ENCODE data around the gene AMBRA1.
A peak's percentile ranks its signal among the peaks of the same experiment; 100 is the strongest.

Gene AMBRA1

DNA sequence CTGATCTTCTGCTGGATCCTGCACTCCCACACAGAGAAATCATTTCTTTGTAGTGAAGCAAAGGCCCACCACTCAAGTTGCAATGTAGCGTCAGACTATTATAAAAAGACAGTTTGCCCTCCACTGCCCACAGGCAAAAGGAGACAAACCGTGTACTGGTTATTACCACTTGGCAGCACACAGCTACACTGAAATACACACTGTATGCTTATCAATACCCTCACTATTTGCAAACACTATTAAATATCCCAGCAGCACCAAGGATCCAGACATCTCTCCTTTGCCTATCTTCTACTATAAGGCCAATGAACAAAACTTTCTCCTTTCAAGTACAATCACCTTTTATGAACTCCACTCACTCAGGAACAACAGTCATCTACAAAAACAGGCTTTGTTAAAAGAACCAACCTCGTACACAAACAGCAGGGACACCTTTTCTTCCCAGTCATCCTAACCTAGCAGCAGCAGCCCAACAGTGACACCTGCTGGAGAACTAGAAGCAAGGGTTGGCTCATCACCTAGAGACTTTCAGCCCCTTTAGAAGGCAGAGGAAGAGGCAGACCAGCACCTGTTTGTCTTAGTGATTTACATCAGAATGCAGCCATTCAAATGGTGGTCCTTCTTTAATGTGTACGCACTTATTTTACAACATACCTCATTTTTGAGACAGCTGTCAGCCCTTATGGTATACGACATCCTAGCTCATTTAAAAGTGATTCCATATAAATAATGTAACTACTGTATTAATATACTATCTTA, 56.1 kb downstream of the AMBRA1 start:
- peak; percentile 96 for ATAC-seq
- TF ChIP-seq ESRRG (CRISPR knock-in tag; IDR thresholded peaks at IDR 0.05) (no peak), OSR1 (CRISPR knock-in tag; IDR thresholded peaks at IDR 0.05) (no peak), ZFP3 (CRISPR knock-in tag; IDR thresholded peaks at IDR 0.05) (peak; percentile 94), ARNTL (CRISPR knock-in tag; IDR thresholded peaks at IDR 0.05; ENCODE audit: borderline replicate concordance, low read depth) (no peak)
- TF ChIP-seq, protein P1, sequence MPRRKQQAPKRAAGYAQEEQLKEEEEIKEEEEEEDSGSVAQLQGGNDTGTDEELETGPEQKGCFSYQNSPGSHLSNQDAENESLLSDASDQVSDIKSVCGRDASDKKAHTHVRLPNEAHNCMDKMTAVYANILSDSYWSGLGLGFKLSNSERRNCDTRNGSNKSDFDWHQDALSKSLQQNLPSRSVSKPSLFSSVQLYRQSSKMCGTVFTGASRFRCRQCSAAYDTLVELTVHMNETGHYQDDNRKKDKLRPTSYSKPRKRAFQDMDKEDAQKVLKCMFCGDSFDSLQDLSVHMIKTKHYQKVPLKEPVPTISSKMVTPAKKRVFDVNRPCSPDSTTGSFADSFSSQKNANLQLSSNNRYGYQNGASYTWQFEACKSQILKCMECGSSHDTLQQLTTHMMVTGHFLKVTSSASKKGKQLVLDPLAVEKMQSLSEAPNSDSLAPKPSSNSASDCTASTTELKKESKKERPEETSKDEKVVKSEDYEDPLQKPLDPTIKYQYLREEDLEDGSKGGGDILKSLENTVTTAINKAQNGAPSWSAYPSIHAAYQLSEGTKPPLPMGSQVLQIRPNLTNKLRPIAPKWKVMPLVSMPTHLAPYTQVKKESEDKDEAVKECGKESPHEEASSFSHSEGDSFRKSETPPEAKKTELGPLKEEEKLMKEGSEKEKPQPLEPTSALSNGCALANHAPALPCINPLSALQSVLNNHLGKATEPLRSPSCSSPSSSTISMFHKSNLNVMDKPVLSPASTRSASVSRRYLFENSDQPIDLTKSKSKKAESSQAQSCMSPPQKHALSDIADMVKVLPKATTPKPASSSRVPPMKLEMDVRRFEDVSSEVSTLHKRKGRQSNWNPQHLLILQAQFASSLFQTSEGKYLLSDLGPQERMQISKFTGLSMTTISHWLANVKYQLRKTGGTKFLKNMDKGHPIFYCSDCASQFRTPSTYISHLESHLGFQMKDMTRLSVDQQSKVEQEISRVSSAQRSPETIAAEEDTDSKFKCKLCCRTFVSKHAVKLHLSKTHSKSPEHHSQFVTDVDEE (CRISPR knock-in tag; IDR thresholded peaks at IDR 0.05) = no peak

DNA sequence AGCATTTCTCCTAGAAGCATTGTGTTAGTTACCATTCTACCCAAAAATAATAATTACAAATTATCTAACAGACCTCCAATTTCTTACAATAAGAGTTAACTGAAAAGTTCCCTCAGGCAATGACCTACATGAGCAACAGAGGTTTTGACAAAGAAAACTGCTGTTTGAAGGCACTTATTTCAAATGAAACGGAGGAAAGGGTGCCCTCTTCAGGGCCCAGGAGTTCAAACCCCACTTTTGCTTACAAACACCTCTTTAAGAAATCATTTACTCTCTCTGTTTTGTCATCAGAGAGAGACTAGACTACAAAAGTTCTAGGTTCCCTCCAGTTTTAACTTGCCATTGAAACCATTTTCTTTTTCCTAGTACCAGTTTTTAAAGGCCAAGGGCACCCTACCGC, 56.7 kb downstream of the AMBRA1 start:
- TF ChIP-seq ZNF8 (CRISPR knock-in tag; IDR thresholded peaks at IDR 0.05) (no peak), ZNF565 (CRISPR knock-in tag; conservative IDR thresholded peaks at IDR 0.05; ENCODE audit: low read depth) (no peak), SNAI2 (CRISPR knock-in tag; IDR thresholded peaks at IDR 0.05) (no peak), POU6F1 (CRISPR knock-in tag; IDR thresholded peaks at IDR 0.05; ENCODE audit: borderline replicate concordance, low read depth) (no peak)
- TF ChIP-seq, protein P2, sequence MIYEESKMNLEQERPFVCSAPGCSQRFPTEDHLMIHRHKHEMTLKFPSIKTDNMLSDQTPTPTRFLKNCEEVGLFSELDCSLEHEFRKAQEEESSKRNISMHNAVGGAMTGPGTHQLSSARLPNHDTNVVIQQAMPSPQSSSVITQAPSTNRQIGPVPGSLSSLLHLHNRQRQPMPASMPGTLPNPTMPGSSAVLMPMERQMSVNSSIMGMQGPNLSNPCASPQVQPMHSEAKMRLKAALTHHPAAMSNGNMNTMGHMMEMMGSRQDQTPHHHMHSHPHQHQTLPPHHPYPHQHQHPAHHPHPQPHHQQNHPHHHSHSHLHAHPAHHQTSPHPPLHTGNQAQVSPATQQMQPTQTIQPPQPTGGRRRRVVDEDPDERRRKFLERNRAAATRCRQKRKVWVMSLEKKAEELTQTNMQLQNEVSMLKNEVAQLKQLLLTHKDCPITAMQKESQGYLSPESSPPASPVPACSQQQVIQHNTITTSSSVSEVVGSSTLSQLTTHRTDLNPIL (CRISPR knock-in tag; IDR thresholded peaks at IDR 0.05; ENCODE audit: low read depth) = no peak
- ATAC-seq = peak; percentile 32; the same call in 1 of the 3 replicates

GRCh38 chr11:46535688-46536087, 58.1 kb downstream of the AMBRA1 start:
- no peak for TF ChIP-seq PATZ1 (CRISPR knock-in tag; IDR thresholded peaks at IDR 0.05; ENCODE audit: borderline replicate concordance)
- TF ChIP-seq ZNF70 (CRISPR knock-in tag; IDR thresholded peaks at IDR 0.05) = no peak
- no peak for TF ChIP-seq ESRRG (CRISPR knock-in tag; IDR thresholded peaks at IDR 0.05)
- TF ChIP-seq CSRNP3 (CRISPR knock-in tag; IDR thresholded peaks at IDR 0.05) = no peak
- no peak for TF ChIP-seq TOX (CRISPR knock-in tag; IDR thresholded peaks at IDR 0.05; ENCODE audit: borderline replicate concordance)
- no peak for TF ChIP-seq ZFP30 (CRISPR knock-in tag; IDR thresholded peaks at IDR 0.05)
- no peak for TF ChIP-seq ZNF8 (CRISPR knock-in tag; IDR thresholded peaks at IDR 0.05)
- TF ChIP-seq, protein P2 (CRISPR knock-in tag; IDR thresholded peaks at IDR 0.05; ENCODE audit: low read depth) = no peak
- TF ChIP-seq OSR1 (CRISPR knock-in tag; IDR thresholded peaks at IDR 0.05) = no peak
- no peak for TF ChIP-seq ISL1 (CRISPR knock-in tag; IDR thresholded peaks at IDR 0.05)
- TF ChIP-seq SNAI2 (CRISPR knock-in tag; IDR thresholded peaks at IDR 0.05) = no peak
- no peak for TF ChIP-seq POU6F1 (CRISPR knock-in tag; IDR thresholded peaks at IDR 0.05; ENCODE audit: borderline replicate concordance, low read depth)
- no peak for TF ChIP-seq CSDC2 (CRISPR knock-in tag; IDR thresholded peaks at IDR 0.05)
- no peak for TF ChIP-seq ZFP3 (CRISPR knock-in tag; IDR thresholded peaks at IDR 0.05)
- TF ChIP-seq GLIS3 (CRISPR knock-in tag; IDR thresholded peaks at IDR 0.05) = no peak
- no peak for TF ChIP-seq PPARA (CRISPR knock-in tag; IDR thresholded peaks at IDR 0.05; ENCODE audit: borderline replicate concordance)
- no peak for TF ChIP-seq ZNF565 (CRISPR knock-in tag; conservative IDR thresholded peaks at IDR 0.05; ENCODE audit: low read depth)
- TF ChIP-seq TCF4 (CRISPR knock-in tag; IDR thresholded peaks at IDR 0.05; ENCODE audit: borderline replicate concordance) = no peak
- TF ChIP-seq, protein P1 (CRISPR knock-in tag; IDR thresholded peaks at IDR 0.05) = no peak
- ATAC-seq = no peak

Data from SK-N-SH treated with all-trans-retinoic acid at 6 μM for 48 hours (cell line).